Measurements from ENCODE around the gene MPIG6B.

Gene MPIG6B

GRCh38 chr6:31723980-31724691 is 963 bp downstream of the MPIG6B start:
- DNase-seq, result no peak

GRCh38 chr6:31725502-31726350 is 2.6 kb downstream of the MPIG6B start:
- no peak for DNase-seq

- DNase-seq, result no peak
Measured at GRCh38 chr6:31727034-31727716, 4.0 kb downstream of the MPIG6B start.

GRCh38 chr6:31727717-31728671 is 4.8 kb downstream of the MPIG6B start:
- no peak for DNase-seq

- no peak for DNase-seq
Measured at GRCh38 chr6:31728767-31729514, 5.8 kb downstream of the MPIG6B start, which contains the start of gene DDAH2. DDAH2 (minus strand) TSS chr6:31729299; CDS start chr6:31729161, 138 bp downstream.

- DNase-seq, result peak; percentile 35
Measured at GRCh38 chr6:31729515-31729978, 6.4 kb downstream of the MPIG6B start.

- DNase-seq, result no peak
Measured at GRCh38 chr6:31729979-31730630, 6.9 kb downstream of the MPIG6B start.

GRCh38 chr6:31730631-31731086 is 7.5 kb downstream of the MPIG6B start:
- no peak for DNase-seq

- no peak for DNase-seq
Measured at GRCh38 chr6:31732029-31732428, 8.9 kb downstream of the MPIG6B start.

GRCh38 chr6:31733734-31734133 is 10.6 kb downstream of the MPIG6B start:
- no peak for DNase-seq

GRCh38 chr6:31734247-31734820 is 11.2 kb downstream of the MPIG6B start:
- no peak for DNase-seq

GRCh38 chr6:31734821-31735406 is 11.7 kb downstream of the MPIG6B start:
- DNase-seq, result no peak

GRCh38 chr6:31736021-31736767 is 13.0 kb downstream of the MPIG6B start, which contains the start of gene CLIC1:
CLIC1 (minus strand) TSS chr6:31736530; CDS start chr6:31736300, 230 bp downstream.
- no peak for DNase-seq

- DNase-seq, result no peak
Measured at GRCh38 chr6:31736768-31737314, 13.7 kb downstream of the MPIG6B start.

- no peak for DNase-seq
Measured at GRCh38 chr6:31737315-31737990, 14.3 kb downstream of the MPIG6B start.

- DNase-seq, result no peak
Measured at GRCh38 chr6:31737991-31738979, 15.1 kb downstream of the MPIG6B start.

All from NCI-H524 treated with DMSO at 0.1 percent for 48 hours (cell line).